ENCODE results near the gene FGFBP1.
"Not testable (repeated sequence)": the region's sequence is repeated elsewhere in the genome, so short reads cannot be mapped to it uniquely, and the experiment has no call there.

FGFBP1 gene

DNA sequence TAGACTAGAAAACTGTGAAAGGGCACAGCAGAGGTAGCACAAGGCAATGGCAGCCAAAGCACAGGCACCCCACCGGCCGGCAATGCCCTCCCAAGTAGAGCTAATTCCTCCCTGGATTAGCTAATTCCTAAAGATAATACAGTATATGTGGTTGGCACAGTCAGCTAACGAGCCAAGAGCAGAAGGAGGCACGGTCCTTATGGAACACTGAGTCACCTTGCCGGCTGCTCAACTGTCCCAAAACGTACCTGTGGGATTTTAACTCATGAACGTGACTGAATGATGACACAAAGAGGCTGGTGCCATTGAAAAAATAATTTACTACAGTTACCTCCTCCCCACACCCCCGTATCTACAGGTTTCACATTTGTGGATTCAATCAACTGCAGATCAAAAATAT, 9.1 kb upstream of the FGFBP1 start:
- FAIRE-seq, result no peak

DNA sequence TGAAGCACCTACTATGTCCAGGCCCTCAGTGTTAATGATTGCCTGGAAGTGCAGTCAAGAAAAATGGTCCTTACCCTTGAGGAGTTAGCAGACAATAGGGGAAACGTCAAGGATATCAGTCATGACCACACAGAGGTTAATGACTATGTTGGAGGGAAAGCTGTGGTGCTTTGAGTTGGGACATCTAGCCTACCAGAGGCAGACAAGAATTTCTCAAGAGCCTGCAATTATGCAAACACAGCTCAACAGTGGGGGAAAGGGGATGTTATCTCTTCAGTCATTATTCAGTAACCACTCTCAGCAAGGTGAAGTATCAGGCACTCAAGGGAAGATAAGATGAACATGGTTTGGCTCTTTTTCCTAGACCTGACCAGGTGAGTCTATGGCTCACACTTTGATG, 7.0 kb upstream of the FGFBP1 start:
- DNase-seq (ENCODE audit: low spot score), result no peak
- no peak for FAIRE-seq

More for the DNA sequence above, 9.1 kb upstream of the FGFBP1 start:
- DNase-seq (ENCODE audit: low spot score), result peak; percentile 7

- no peak for DNase-seq (ENCODE audit: low spot score)
- FAIRE-seq, result no peak
Observed at GRCh38 chr4:15944895-15945294, 6.4 kb upstream of the FGFBP1 start.

DNA sequence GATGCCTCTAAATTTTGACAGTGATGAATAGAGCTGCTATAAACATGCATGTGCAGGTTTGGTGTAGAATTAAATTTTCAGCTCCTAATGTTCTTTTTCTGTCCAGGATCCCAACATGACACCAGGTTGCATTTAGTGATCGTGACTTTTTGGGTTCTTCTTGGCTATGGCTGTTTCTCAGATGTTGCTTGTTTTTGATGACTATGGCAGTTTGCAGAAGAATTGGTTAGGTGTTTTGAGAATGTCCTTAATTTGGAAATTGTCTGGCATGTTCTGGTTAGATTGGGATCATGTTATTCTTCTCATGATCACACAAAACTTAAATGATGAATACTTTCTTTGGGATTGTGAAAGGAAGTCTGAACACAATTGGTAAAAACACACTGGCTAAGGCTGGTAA, 3.7 kb upstream of the FGFBP1 start:
- FAIRE-seq (no peak), DNase-seq (ENCODE audit: low spot score) (no peak)

DNA sequence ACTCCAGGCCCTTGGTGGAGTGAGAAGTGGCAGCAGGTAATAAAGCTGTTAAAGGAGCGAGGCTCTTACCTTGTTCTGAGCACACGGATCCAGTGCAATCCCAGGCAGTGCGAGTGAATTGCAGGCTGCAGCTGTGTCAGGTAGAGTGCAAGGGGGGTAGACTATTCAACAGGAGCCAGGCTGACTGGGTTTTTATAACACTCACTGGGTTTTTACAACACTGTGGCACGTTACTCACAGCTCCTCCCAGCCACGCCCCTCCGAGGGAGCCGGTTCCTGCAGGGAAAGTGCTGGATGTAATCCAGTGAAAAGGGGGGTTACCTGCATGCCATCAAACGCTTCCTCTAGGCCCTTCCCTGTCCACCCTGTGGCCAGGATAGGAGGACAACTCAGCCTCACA, 358 bp downstream of the FGFBP1 start:
- no peak for DNase-seq (ENCODE audit: low spot score)
- FAIRE-seq, result no peak

GRCh38 chr4:15936495-15936894, 2.0 kb downstream of the FGFBP1 start:
- FAIRE-seq (no peak), DNase-seq (ENCODE audit: low spot score) (no peak)

- FAIRE-seq, result no peak
- DNase-seq (ENCODE audit: low spot score), result no peak
Observed at GRCh38 chr4:15935504-15936402, 2.8 kb downstream of the FGFBP1 start.

GRCh38 chr4:15934259-15934658, 4.3 kb downstream of the FGFBP1 start:
- no peak for DNase-seq (ENCODE audit: low spot score)
- no peak for FAIRE-seq

DNA sequence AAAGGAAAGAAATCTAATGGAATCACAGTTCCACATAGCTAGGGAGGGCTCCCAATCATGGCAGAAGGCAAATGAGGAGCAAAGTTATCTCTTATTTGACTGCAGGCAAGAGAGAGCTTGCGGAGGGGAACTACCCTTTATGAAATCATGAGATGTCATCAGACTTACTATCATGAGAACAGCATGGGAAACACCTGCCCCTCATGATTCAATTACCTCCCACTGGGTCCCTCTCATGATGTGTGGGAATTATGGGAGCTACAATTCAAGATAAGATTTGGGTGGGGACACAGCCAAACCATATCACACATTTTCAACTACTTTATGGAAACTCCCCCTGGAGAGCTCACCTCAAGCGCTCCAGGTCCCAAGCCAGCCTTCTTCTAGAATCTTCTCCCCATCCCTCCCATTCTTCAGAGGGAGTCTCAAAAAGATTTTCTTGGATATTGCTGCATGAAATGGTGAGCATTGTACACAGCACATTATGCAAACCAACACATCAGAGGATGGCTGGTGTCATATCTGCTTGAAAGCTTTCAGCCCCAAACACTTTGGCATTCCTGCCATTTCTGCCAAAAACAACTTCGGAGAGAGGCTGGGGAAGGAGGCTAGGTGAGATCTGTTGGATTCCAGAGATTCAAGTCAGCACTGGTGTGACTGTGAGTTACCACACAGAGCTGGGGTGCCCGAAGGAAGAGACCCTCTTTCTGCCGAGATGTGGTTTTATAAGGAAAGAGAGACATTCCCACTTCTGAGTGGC, 6.9 kb downstream of the FGFBP1 start:
- no peak for FAIRE-seq

GRCh38 chr4:15930314-15930713, 8.2 kb downstream of the FGFBP1 start:
- FAIRE-seq (no peak), DNase-seq (ENCODE audit: low spot score) (no peak)

More for the DNA sequence above, 6.9 kb downstream of the FGFBP1 start:
- no peak for DNase-seq (ENCODE audit: low spot score)

- FAIRE-seq, result no peak
- DNase-seq (ENCODE audit: low spot score), result no peak
Observed at GRCh38 chr4:15929540-15929939, 9.0 kb downstream of the FGFBP1 start.

DNA sequence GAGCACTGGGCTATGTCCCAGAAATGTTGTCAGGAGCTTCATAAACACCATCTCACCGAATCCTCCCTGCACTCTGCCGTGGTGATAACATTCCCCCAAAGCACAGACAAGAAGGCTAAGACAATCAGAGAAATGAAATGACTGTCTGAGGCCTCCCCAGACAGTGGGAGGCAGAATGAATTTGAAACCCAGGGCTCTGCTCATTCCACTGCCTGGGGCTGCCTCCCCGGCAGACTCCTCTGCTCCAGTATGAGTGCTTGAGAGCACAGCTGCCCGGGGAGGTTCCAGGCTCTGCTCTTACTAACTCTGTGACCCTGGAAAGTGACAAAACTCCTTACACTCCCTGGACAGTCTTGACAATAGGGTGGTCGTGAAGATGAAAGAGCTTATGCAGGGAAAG, 9.7 kb downstream of the FGFBP1 start:
- DNase-seq (ENCODE audit: low spot score) (no peak), FAIRE-seq (no peak)

DNA sequence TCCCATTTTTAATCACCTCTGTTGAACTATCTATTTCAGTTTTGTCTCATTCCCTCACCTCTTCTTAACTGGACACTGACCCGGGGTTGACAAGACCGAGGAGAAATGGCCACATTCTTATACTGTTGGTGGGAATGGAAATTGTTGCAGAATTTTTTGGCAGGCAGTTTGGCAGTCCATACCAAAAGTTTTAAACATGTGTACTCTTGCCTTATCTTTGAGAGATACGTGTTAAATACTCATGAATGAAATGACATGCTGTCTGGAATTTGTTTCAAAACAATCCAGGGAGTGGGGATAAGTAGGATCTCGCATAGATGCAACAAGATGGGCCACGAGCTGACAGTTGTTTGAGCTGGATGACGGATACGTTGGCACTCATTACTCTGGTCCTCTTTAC, 12.1 kb downstream of the FGFBP1 start:
- no peak for DNase-seq (ENCODE audit: low spot score)
- FAIRE-seq, result no peak

- FAIRE-seq (no peak), DNase-seq (ENCODE audit: low spot score) (no peak)
Observed at GRCh38 chr4:15925830-15926229, 12.7 kb downstream of the FGFBP1 start.

DNA sequence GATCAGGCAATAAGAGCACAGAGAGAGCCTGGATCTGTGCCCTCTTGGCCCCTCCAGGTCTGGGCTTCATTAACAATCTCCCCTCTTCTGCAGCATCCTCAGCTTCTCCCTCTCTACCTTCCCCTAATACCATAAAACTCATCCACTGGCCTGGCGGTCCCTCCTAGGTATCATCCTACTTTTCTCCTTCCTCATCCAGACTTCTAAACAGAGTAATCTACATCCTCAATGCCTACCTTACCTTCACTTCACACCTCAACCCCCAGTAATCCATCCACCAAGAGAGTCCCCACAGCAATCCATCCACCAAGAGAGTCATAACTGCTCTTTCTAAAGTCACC, 17.0 kb downstream of the FGFBP1 start:
- DNase-seq (ENCODE audit: low spot score), result no peak
- FAIRE-seq, result no peak

DNA sequence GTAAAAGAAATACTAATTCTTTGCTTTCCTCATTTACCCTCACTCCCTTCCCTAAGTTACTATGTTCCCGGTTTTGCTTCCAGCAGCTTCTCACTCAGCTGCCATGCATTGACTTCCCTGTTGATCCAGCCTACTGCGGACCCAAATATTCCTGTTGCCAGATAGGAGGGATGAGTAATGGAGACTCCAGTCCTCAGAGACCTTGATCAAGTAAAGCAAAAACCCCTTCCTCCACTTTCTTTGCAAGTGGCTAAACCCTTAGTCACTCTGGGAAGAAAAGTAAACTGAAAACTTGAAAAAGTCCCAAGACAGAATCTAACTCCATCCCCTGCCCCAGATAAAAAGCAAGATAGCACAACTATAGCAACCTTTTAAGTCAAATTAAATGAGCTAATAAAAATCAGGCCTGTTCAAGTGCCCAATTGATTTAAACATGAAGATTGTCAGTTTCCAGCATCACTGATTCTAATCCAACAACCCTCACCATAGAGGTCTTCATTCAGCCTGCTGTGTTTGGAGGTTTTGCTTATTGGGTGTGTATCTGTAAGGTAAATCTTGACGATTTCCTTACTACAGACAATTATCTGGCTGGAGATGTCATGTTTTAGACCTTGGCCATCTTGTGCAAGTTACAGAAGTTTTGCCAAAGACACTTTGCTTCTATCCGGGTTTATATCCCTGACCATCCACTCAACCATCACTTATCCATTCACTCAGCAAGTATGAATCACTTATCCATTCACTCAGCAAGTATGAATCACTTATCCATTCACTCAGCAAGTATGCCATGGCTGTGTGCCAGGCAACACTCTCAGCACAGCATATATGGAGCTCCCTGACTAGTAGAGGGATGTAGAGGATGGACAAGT, 17.6 kb downstream of the FGFBP1 start:
- DNase-seq (ENCODE audit: low spot score), result peak; percentile 97
- peak; percentile 99 for FAIRE-seq

DNA sequence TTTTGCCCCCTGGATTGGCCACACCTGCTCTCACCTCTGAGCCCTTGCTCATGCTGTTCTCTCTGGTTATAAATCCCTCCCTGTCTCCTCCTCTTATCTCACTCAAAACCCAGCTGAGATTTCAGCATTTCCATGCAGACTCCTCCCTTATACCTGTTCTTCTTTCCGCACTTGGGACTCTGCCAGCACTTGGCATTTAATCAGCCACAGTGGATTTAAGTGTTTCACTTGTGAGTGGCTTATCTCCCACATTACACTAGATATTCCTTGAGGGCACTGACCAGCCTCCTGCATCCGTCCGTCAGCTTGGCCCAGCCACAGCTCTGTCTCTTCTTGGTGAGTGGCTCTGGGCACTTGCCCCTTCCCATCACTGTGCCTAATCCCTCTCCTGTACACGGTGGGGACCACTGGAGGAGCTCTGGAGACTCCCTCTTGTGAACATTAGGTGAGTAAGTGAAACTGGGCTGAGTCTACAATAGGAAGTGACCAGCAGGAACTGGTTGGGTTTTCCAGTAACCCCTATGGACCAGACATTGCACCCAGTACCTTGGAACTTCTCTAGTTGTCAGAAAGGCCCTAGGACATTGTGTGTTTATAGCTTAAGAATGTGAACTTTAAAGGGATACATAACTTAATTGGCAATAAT, 19.9 kb downstream of the FGFBP1 start:
- FAIRE-seq (no peak), DNase-seq (ENCODE audit: low spot score) (no peak)

DNA sequence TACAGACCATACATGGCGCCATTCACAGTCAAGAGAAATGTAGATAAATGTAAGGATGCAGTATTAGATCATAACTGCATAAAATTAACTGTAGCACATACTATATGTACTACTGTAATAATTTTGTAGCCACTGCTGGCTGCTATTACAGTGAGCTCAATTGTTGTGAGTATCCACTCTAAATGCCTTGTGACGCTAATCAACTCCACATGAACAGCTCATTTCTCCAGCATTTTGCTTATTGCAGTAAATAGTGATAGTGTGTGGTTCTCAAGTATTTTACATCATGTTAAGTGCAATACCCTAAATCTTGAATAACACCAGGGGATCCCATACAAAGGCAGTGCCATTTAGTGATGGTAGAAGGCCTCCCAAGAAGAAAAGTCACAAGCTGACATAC, 21.2 kb downstream of the FGFBP1 start:
- no peak for FAIRE-seq
- no peak for DNase-seq (ENCODE audit: low spot score)

DNA sequence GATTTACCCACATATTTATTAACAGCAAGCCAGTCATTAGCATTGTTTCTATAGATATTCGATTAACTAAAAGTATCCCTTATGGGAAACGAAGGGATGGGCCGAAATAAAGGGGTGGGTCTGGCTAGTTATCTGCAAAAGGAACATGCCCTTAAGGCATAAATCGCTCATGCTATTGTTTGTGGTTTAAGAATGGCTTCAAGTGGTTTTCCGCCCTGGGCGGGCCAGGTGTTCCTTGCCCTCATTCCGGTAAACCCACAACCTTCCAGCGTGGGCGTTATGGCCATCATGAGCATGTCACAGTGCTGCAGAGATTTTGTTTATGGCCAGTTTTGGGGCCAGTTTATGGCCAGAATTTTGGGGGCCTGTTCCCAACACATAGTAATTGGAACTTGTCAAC, 22.2 kb downstream of the FGFBP1 start:
- DNase-seq (ENCODE audit: low spot score); FAIRE-seq: not testable (repeated sequence)

DNA sequence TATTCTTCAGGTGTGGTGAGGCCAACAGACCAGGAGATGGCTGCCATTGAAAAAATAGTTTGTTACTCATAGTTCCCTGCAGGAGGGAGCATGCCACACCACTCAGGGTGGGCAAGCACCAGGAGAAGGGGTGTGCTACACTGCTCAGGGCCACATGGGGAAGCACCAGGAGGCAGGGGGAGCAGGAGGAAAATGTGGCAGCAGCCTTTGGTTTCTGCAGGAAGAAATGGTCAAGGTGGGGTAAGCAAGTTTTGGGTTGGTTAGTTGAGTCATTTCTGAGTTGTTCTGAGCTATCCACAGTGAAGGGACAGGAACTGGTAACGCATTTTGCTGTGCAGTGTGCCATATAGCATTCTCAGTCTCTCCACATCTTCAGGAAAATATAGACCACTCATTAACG, 23.8 kb downstream of the FGFBP1 start:
- no peak for FAIRE-seq
- DNase-seq (ENCODE audit: low spot score), result peak; percentile 24

GRCh38 chr4:15914291-15914690, 24.2 kb downstream of the FGFBP1 start:
- peak; percentile 58 for DNase-seq (ENCODE audit: low spot score)
- FAIRE-seq, result peak; percentile 81
